Stimulated activated CD8-positive, alpha-beta memory T cell treated with anti-CD3 and anti-CD28 coated beads, Interleukin-4, amount 100 ng/mL, for 48 hours (primary cell): ENCODE data around the gene KCNQ5.

Experiments used
- DNase-seq: peaks from one replicate; pipeline ENCODE4 v3.0.0-alpha.2; 2020

Gene KCNQ5

DNA sequence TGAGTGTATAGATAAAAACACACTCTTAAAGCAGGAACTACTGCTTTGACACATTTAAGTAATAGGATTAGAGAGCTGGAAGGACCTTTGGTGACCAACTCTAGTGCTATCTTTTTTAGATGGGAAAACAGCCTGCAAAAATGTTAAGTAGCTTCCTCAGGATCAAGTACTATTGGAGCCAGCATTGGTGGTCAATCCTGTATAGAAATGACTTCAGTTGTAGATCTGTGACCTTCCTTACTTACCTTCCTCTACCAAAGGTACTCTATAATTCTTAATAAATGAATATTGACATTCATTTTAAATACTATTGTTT lies 18.7 kb downstream of the KCNQ5 start:
- DNase-seq, result no peak

DNA sequence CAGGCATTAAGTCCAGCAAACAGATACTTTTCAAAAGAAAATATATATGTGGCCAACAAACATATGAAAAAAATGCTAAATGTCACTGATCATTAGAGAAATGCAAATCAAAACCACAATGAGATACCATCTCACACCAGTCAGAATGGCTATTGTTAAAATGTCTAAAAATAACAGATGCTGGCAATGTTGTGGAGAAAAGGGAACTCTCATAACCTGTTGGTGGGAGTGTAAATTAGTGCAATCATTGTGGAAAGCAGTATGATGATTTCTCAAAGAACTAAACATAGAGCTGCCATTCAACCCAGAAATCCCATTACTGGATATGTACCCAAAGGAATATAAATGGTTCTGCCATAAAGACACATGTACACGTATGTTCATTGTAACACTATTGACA lies 20.6 kb downstream of the KCNQ5 start:
- DNase-seq, result no peak

DNA sequence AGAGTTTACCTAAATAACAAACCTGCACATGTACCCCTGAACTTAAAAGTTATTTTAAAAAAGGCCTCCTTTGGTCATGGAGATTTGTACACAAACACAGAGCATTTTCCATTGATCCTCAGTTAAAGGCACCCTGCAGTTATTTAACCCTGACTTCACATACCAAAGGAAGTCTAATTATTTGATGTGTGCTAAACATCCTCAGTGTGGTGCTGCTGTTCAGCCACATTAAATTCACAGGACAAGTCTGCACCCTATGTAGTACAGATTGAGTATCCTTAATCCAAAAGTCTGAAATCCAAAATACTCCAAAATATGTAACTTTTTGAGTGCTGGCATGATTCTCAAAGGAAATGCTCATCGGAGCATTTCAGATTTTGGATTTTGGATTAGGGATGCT lies 21.4 kb downstream of the KCNQ5 start:
- no peak for DNase-seq

DNA sequence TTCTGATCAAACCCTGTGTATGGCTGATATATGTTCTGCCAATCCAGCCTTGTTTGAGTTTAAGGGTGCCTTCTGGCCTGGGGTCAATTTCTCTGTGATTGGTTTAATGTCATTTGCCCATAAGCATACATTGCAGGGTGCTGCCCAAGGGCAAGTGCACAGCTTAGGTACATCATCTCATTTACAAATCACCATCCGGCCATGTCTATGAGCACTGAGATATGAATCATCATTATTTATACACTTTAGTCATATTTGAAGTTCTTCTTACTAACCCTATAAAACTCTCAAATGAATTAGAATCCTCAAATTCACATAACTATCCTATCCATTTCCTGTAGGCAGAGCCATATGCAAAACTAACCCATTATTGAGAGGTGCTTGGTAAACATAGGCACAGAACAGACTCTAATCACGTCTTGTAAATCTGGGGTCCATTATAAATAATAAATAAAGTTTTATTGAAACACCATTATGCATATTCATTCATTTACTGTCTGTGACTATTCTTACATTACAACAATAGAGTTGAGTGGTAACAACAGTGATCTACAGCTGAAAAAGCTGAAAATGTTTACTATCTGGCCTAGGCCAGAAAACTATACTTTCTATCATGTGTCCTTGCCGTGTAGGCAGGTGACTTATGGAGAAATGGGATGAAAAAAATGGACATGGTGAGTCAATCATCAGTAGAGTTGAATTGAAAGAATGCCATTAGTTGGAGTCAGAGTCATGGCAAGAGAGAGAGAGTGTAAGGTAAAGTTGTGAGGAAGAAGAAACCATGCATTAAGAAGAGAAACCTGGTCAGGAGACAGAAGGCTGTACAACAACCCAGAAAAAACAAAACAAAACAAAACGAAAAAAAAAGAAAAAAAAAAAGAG lies 25.0 kb downstream of the KCNQ5 start:
- no peak for DNase-seq

DNA sequence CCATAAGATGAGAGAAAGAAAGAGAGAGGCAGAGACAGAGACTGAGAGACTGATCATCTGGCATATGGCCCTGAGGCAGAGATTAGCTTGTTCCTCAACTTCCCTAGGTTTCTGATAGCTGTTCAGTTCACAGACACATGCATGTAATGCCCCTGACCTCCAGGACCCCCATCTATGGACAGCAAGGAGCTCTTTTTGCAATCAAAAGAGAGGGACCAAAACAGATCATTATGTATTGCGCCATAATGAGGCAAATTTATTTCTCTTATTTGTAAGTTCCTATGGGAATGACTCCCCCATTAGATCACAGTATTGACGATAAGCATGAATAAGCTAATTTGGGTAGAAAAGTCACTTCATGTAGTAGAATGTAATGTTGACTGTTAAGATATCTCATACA lies 25.6 kb downstream of the KCNQ5 start:
- no peak for DNase-seq

DNA sequence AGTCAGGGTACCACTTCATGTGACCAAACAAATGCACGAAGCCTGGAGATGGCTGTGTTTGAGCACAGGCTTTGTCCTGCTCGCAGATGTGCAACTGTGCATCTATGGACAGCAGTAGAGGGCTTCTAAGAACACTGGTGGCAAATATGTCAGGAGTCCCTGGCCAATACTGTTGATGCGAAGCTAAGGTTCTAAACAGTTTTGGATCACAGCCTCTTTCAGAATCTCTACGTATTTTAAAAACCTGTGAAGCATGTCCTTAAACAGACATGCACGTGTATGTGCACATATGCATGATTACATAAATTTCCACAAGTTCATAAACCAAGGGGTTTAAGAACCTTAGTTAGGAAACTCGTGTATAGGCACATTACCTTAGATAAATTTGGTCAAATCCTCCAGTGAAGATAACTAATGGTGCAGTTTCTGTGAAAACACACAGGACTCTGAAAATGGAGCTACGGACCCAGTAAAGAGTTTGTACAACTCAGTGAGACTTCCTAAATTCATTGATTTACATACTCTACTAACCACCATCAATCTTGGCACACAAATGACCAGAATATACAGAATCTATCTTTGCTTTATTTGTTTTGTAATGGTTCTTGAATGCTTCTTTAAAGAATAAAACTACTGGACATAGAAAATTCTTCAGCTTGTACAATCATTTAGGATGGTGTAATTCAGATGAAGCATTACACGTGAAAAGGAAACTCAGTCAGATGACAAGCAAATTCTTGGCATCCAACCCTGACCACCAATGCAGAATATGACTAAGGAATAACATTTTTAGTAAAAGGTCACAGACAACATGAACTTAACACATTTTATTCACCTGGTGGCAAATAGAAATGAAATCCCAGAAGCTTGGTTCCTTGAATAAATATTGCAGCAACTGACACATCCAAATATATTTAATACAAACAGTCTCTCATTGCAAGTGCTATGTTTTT lies 27.4 kb downstream of the KCNQ5 start:
- DNase-seq, result no peak

DNA sequence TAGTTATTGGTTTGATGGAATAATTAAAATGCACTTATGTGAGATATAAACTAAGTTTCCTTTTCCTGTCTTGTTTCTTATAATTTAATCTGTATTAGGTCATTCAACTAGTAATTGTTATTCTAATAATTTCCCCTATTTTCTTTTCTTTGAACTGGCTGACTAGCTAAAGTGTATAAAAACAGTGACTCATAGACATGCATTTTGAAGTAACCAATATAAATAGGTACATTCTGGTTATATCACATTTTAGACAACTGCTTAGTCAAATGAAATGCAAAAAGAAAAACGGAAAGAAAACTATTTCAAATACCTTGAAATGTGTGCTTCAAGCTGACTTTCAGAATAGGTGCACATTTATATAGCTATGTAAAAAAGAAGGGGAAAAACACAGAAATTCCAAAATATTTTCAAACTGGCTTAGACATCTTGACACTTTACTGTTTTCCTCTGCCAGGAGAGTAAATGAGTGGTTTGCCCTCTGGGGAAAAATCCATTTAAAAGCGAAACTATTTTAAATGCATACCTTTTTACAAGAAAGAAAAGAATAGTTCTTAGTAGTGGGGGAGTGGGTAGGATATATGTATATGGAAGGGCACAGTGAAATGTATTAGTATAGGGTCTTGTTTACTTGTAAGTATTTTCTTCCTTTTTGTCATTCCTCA lies 28.3 kb downstream of the KCNQ5 start:
- no peak for DNase-seq

DNA sequence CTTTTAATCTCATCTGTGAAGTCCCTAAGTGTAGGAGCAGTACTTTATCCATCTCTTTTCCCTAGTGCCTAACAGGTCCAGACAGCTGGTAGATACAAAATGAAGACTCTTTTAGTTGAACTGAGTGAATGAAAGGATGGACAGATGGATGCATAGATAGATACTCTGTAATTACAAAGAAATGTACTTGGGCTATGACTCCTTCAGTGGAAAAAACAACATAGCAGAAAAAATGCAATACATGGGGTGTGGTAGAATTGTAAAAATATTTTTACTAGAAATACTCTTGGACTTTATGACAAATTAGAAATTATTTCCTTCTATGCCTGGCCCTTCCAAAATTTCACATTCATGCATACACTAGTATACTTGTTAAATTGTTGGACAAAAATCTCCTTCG lies 29.3 kb downstream of the KCNQ5 start:
- no peak for DNase-seq

DNA sequence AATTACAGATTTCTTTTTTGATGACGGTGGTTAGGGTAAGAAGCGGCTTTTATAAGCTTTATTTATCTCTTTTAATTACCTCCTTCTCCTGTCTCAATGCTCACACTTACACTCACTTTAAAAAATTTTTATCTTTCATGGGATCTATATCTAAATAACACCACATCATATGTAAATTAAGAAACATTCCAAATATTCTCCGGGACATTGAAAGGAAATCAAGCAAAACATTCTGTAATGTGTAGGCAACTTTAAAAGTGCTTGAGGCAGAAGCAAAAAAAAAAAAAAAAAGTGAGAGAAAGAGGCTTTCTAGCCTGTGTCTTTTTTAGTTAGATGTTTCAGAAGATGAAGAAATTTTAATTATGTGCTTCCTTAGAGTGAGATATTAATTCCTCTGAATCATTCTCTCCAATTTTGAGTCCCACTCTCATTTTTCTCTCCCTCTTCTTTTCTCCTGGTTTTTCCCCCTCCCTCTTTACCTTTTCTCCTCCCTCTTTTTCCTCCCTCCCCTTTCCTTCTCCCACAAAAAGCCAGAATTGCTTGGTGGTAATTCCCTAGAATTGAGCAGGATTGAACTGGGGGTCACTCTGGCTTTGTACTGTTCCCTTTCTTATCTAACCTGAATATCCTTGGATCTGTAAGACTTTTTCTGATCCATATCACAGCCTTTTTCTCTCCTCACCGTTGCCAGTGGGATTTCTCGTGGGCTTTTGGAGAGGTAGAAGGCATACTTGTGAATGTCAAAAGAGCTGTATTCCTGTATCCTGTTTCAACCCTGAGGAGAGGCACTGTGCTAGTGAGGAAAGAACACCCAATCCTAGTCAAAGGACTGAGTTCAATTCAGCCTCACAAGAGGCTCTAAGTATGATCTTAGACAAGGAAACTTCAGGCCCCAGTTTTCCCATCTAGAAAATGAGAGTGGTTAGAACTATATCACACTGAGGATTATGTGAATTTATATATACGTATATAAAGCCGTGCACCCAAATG lies 30.4 kb downstream of the KCNQ5 start:
- DNase-seq, result no peak

DNA sequence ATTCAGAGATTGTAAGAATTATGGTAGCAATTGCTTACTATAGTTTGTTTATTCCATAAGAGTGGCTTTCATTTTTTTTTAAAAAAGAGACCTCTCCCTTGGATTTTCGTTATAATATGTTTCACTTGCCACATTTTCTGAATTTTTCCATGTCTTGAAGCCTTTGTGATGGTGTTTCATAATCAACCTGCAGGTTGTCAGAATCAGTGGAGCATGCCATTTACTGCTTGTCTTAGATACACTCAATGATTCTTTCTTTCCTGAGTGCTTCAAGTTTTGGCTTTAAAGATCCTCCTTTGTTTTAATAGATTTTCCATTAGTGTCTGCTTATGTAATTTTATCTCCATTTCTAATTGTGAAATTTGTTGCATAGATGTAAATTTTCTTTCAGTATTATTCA lies 31.2 kb downstream of the KCNQ5 start:
- no peak for DNase-seq

DNA sequence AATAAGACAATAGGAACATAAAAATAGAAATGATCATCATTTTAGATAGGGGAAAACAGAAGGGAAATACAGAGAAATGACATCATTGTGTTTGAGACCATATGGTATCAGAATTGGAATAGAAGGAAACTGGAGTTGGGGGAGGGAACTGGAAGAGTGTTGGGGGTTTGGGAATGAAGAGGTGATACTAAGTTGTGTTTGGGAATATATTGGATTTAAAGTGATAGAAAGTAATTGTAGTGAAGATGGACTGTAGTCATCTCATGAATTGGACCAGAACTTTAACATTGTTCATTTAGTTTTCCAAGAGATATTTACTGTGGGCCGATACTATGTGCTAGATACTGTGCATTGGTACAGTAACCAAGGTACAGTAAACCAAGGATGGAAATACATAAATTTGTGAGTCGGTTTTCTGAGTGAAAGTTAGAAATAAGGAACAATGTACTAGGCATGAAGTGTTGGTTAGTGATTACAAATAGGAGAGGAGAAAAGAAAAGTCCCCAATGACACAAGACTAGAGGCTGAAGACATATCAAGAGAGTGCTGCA lies 32.3 kb downstream of the KCNQ5 start:
- no peak for DNase-seq

DNA sequence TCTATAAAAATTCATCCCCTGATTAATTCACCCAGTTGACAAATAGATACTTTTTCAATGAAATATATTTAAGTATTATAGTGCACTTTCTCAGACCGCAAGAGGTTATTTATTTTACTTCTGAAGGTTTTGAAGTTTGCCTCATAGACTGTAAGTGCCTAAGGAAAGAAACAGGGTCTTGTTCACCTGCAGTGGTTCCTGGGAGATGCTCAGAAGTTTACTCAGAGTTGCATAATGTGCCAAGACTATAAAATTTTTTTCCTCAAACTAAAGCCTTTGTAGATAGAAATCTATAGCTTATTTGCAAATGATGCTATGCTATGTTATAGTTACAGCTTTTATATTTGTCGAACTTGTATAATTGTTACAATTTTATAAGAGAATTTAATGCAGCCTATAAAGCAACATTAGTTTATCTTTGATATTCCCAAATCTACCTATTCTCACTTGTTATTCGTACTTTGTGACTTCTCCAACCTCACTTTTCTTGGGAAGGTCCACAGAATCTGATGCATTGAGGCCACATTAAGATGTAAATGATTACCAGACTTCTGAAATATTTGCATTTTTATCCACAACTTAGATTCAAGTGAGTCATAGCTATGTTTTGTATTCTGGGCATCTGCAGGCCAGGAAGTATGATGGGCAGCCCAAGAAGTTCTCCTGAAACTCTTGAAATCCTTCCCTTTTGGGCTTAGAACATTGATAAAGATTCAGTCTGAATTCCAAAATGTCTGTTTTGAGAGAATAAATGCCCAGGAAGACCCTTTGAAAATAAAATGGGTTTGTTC lies 35.7 kb downstream of the KCNQ5 start:
- DNase-seq, result no peak

DNA sequence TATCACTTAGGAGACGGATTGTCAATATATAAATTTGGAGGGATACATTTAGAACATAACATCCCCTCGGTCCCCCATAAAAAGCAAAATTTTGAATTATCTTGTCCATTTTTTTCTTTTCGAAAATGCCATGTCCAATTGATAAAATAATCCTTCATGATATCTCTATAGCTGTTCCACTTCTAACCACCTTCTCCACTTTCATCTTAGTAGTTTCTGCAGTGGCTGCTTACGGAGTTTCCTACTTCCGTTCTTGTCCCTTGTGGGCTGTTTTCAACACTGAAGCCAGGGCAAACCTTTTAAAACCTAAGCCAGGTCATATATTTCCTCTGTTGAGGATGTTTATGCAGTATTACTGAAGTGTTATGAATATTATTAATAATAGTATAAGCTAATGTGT lies 37.9 kb downstream of the KCNQ5 start:
- DNase-seq, result no peak

DNA sequence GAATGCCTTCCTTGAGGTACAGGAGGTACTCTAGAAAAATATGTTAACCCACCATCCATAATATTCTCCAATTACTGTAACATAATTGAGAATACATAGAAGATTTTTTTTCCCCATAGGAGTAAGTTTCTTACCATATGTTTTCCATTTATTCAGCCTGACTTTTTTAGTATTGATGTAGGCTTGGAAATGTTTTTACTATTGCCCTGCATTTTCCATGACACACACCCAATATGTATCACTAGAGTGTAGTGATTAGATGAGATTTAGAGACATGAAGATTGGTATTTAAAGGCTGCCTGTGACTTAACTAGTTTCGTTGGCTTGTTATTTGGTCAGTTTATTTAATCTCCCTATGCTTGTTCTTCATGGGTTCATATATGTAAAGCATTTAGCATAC lies 39.5 kb downstream of the KCNQ5 start:
- no peak for DNase-seq

DNA sequence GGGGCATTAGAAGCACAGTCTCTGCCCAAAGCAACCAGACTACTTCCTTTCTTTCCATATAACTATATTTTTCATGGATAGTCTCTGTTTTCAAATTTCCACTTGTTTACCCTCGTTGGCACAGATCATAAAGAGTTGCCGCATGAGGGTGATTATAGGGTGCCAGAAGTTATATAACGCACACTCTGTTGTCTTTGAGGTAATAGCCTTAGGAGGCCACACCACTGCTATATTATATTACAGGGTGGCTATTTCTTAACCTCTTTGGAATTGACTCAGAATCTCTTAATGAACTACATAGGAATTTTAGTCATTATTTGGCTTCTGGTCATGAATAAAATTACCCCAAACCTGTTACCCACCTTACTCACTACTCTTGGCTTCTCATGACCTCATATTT lies 43.7 kb downstream of the KCNQ5 start:
- no peak for DNase-seq

DNA sequence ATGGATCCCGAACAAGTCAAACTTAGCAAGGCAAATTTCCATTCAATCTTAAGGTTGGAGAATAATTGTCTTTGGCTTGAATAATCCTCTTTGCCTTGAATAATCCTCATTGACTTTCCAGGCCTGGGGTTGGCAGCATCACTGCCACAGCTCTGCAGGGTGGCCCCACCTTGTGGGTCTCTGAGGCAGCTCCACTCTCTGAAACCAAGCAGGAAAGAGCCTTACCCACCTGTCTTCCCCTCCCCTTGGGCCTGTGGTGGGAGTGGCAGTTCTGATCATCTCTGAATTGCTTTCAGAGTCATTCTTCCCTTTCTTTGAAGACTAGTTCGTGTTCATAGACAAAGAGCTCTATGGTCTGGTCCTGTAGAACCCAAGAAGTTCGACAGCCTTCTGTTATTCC lies 47.5 kb downstream of the KCNQ5 start:
- DNase-seq, result no peak

DNA sequence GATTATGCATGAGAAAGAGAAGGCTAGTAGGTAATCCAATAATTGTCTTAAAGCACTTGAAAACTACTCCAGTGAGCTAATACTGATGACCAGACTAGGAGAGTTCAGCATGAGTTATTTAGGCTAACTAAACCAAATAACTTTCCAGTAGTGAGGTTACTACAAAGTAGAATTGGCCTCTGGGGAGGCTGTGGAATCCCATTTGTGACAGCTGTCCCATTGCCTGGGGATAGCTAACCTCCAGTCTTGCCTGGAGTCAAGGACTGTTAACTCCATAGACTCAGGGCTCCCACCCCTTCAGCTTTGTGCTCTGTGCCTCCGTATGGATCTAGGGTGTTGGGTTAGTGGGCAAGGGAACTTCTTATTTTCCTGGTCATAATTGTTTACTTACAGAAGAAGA lies 51.0 kb downstream of the KCNQ5 start:
- DNase-seq, result no peak

DNA sequence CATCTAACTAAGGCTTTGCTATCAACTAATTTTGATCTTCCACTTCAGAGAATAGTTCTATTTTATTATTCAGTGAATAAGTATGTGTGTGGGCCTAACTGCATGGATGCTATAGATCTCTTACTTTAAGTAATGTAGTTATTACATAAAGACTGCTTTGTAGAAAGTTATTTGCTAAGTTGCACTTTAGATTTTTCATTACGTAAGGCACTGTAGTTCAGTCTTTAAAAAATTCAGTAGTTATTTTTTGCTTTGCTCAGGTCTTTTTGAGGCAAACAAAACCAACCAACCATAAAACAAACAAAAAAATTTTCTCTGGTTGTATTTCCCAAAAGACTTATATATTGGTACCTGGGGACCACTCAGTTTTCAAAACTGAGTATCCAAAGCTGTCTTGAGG lies 53.0 kb downstream of the KCNQ5 start:
- DNase-seq, result no peak

DNA sequence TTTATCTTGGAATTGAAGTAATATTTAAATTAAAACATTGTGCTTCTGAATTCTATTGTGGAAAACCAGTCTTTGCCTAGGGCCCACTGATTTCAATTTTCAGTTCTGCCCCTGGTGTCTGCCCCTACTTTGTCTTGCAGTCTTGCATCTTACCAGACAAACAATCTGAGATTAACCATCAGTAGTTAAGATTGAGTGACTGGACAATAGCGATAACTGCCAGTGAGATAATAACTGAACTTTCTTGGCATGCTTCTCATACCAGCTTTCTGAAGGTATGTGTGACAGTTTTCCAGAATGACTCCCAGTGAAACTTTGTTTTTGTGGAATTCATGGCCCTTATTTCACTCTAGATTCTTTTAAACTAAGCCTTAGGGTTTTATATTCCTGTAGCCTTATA lies 53.5 kb downstream of the KCNQ5 start:
- no peak for DNase-seq

DNA sequence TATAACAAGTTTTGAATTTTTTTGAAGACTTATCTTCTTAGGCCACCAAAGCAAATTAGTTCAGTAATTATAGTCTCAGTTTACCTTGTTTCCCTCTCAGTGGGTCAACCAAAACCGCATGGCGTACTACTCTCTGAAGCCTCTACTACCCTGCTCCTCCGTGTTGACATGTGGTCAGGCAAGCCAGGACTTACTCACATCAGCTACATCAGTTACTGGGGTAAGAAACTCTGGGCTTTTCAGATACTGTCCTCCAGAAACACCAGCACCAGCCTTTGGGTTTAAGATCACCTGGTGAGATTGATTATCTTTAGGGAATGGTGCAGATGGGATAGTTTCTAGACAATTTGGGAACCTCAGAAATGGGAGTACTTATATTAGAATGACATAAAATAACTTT lies 55.1 kb downstream of the KCNQ5 start:
- no peak for DNase-seq

DNA sequence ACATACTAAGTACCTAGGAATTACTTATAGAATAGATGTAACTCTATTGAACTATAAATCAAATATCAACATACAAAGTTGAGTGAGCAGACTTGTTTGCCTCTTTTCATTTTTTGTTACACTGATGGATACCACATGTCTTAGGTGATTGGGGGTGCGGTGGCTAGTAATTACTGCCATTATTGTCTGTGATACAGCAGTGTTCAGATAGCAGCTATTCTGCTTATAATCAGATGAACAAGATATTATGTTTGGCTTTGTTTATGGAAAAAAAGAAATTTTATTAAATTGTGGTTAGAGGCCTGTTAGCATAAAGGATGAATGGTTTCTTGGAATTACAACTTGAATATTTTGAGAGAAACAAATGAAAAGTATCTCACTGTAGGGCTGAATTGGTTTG lies 55.9 kb downstream of the KCNQ5 start:
- no peak for DNase-seq
